ENCODE results near the gene CAGE1.

- TF ChIP-seq REST (IDR thresholded peaks at IDR 0.05): no peak
- TF ChIP-seq, protein P1, sequence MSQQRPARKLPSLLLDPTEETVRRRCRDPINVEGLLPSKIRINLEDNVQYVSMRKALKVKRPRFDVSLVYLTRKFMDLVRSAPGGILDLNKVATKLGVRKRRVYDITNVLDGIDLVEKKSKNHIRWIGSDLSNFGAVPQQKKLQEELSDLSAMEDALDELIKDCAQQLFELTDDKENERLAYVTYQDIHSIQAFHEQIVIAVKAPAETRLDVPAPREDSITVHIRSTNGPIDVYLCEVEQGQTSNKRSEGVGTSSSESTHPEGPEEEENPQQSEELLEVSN (IDR thresholded peaks at IDR 0.05; ENCODE audit: borderline replicate concordance, low read depth): no peak
- no peak for TF ChIP-seq RFX5 (IDR thresholded peaks at IDR 0.05)
- TF ChIP-seq PBX3 (IDR thresholded peaks at IDR 0.05): no peak
- TF ChIP-seq JUNB (IDR thresholded peaks at IDR 0.05): no peak
- TF ChIP-seq CTCF (IDR thresholded peaks at IDR 0.05): no peak
- TF ChIP-seq HOXB5 (CRISPR knock-in tag; IDR thresholded peaks at IDR 0.05): no peak
- TF ChIP-seq POLR2A (IDR thresholded peaks at IDR 0.05; ENCODE audit: low read length): no peak
- TF ChIP-seq MAX (IDR thresholded peaks at IDR 0.05): no peak
- no peak for TF ChIP-seq CBX2 (IDR thresholded peaks at IDR 0.05; ENCODE audit: borderline replicate concordance, low read depth)
Measured at GRCh38 chr6:7323074-7323473, 66.5 kb downstream of the CAGE1 start.

Measured in A549 (cell line).